Bronchial epithelial cell (primary cell): Measurements from ENCODE around the gene CNTFR. TPM values are rescaled to one million over a fixed set of nuclear protein-coding genes. Genes with fewer than 3 reads are reported as not detected.

Experiments used
- DNase-seq: peaks from one replicate; pipeline ENCODE4 v3.0.0-alpha.2; 2010; ENCODE audit warnings: low read depth
- FAIRE-seq: peaks from 2 replicates; lab custom pipeline; 2011; peaks lifted over from hg19 to GRCh38; lab: Jason Lieb, UNC
- H3K27me3 ChIP-seq: 2 replicates; pipeline ENCODE4 v1.5.1; 2011; ENCODE audit warnings: low read length; ENCODE audit not compliant: control insufficient read depth, insufficient read depth
- H3K36me3 ChIP-seq: 2 replicates; pipeline ENCODE4 v1.5.1; 2011; ENCODE audit warnings: low read length; ENCODE audit not compliant: control insufficient read depth, insufficient read depth
- H3K4me3 ChIP-seq: 2 replicates; pipeline ENCODE4 v1.5.1; 2011; ENCODE audit warnings: mild to moderate bottlenecking, low read depth, low read length, control low read depth
- total RNA-seq: library from RNA; depleted of rRNA; stranded (reverse); fragments of >200 nt; gene quantifications from 2 replicates; pipeline ENCODE4 v1.2.1, GENCODE V29; 2014
- TF ChIP-seq, protein P1 (sequence below): IDR thresholded peaks from 2 replicates; pipeline ENCODE4 v1.5.1; 2011; ENCODE audit warnings: mild to moderate bottlenecking, moderate library complexity, low read length, control low read depth, inconsistent platforms; ENCODE audit not compliant: insufficient read depth, severe bottlenecking

Gene CNTFR
- total RNA-seq, 1 donor from 2014 or later, result not detected

DNA sequence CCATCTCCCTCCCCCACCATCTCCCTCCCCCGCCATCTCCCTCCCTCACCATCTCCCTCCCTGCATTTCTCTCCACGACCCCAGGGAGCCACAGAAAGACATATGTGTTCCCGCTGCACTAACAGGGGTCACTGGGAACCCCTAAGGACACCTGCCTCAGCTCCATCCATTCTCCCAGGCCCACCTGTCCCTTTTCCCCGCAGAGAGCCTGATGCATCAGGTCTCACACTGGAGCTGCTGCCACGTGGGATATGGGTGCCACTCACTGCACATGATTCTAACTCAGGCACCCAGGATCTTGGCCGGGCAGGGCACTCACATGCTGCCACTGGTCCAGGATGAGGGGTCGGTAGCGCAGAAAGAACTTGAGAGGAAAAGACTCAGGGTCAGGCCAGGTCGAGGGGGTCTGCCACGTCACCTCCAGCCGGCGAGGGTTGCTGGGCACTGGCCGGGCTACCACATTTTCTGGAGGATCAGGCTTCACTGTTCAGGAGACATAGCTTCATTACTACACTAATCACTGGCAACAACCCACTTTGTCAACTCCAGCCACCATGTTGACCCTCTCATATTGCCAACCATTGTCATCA, 33.5 kb downstream of the CNTFR start:
- H3K36me3 ChIP-seq, result no peaks in the 10 kb centered on the region
- DNase-seq (no peak), FAIRE-seq (no peak)
- H3K4me3 ChIP-seq, result no peak overlapping the region
- H3K27me3 ChIP-seq, result peaks cover 11% of the 10 kb centered on the region
- TF ChIP-seq, protein P1, sequence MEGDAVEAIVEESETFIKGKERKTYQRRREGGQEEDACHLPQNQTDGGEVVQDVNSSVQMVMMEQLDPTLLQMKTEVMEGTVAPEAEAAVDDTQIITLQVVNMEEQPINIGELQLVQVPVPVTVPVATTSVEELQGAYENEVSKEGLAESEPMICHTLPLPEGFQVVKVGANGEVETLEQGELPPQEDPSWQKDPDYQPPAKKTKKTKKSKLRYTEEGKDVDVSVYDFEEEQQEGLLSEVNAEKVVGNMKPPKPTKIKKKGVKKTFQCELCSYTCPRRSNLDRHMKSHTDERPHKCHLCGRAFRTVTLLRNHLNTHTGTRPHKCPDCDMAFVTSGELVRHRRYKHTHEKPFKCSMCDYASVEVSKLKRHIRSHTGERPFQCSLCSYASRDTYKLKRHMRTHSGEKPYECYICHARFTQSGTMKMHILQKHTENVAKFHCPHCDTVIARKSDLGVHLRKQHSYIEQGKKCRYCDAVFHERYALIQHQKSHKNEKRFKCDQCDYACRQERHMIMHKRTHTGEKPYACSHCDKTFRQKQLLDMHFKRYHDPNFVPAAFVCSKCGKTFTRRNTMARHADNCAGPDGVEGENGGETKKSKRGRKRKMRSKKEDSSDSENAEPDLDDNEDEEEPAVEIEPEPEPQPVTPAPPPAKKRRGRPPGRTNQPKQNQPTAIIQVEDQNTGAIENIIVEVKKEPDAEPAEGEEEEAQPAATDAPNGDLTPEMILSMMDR, result no peak

DNA sequence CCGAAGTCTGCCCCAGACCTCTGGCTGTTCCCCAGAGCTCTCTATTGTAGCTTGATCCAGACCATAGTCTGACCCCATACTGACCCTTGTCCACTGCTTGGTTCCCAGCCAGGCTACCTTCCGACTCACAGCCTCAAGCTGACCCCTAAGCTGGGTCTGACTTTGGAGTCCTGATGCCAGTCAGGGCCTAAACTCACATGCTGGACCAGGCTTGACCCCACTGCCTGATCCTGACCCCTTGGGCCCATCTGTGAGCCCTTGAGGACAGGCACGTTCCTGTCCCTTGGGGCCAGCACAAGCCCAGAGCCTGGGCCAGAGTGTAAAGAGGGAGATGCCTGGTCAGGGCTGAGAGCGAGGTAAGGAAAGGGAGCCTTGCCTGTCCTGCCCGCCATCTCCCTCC, 34.0 kb downstream of the CNTFR start:
- H3K27me3 ChIP-seq, result peaks cover 11% of the 10 kb centered on the region
- no peak overlapping the region for H3K4me3 ChIP-seq
- no peak for DNase-seq

GRCh38 chr9:34555002-34555348, 34.5 kb downstream of the CNTFR start:
- TF ChIP-seq, protein P1, result no peak
- peaks cover 11% of the 10 kb centered on the region for H3K27me3 ChIP-seq
- DNase-seq (no peak), FAIRE-seq (no peak)
- H3K36me3 ChIP-seq, result no peaks in the 10 kb centered on the region
- H3K4me3 ChIP-seq, result no peak overlapping the region

More for the DNA sequence above, 34.0 kb downstream of the CNTFR start:
- TF ChIP-seq, protein P1, result no peak
- no peaks in the 10 kb centered on the region for H3K36me3 ChIP-seq
- peak; percentile 18 for FAIRE-seq

GRCh38 chr9:34554211-34555001, 35.1 kb downstream of the CNTFR start:
- DNase-seq (no peak), FAIRE-seq (no peak)
- TF ChIP-seq, protein P1, result no peak
- peaks cover 11% of the 10 kb centered on the region for H3K27me3 ChIP-seq
- no peak overlapping the region for H3K4me3 ChIP-seq
- H3K36me3 ChIP-seq, result no peaks in the 10 kb centered on the region

- H3K36me3 ChIP-seq, result no peaks in the 10 kb centered on the region
- TF ChIP-seq, protein P1, result no peak
- no peak overlapping the region for H3K4me3 ChIP-seq
- peaks cover 5% of the 10 kb centered on the region for H3K27me3 ChIP-seq
- DNase-seq (no peak), FAIRE-seq (no peak)
Observed at GRCh38 chr9:34553511-34554021, 36.0 kb downstream of the CNTFR start.
